Daoy (cell line): ENCODE data around the gene SHC3. TPM values are rescaled to one million over a fixed set of nuclear protein-coding genes. Genes with fewer than 3 reads are reported as not detected.
A peak's percentile ranks its signal among the peaks of the same experiment; 100 is the strongest.

Experiments used
- DNase-seq: peaks from one replicate; pipeline ENCODE4 v3.0.0-alpha.2; 2015; ENCODE audit warnings: low read depth
- total RNA-seq: library from RNA; depleted of rRNA; stranded (reverse); fragments of >200 nt; shearing (Covaris generic); gene quantifications from 2 replicates; pipeline ENCODE4 v1.2.3, GENCODE V29; 2014

The SHC3 gene
- total RNA-seq, 1 experiment from 2014 or later, result 2.3 TPM

DNA sequence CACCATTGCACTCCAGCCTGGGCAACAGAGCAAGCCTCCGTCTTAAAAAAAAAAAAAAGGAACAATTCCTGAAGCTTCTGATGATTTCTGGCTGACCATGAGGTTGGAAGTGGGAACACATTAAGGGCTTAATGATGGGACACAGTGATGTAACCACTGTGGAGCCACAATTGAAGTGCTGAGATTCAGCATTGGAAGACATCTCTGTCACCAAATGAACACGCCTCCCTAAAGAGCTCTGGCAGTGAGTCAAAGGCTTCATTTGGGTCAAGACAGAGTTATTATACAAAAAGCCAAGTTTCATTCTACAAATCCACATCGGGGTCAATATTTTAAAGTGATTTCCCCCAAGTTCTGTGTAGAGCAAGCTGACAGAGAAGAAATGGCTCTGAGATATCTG, 191.8 kb downstream of the SHC3 start:
- no peak for DNase-seq

GRCh38 chr9:88985616-88986015, 193.0 kb downstream of the SHC3 start:
- no peak for DNase-seq

DNA sequence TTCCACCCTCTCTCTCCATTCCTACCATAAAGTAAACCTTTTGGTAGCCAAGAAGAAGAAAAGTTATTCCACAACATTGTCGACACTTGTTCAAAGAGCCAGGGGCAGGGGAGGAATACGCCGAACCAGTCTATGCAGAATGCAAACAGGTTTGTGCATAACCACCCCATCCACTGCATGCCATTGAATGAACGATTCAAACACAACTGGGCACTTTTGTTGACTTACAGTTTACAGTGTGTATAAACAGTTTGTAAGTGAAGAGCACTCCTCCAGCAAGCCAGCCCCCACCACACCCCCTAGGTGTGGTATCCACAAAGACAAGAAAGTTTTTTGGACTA, 194.1 kb downstream of the SHC3 start:
- no peak for DNase-seq

GRCh38 chr9:88983865-88984542, 194.6 kb downstream of the SHC3 start:
- DNase-seq, result no peak

DNA sequence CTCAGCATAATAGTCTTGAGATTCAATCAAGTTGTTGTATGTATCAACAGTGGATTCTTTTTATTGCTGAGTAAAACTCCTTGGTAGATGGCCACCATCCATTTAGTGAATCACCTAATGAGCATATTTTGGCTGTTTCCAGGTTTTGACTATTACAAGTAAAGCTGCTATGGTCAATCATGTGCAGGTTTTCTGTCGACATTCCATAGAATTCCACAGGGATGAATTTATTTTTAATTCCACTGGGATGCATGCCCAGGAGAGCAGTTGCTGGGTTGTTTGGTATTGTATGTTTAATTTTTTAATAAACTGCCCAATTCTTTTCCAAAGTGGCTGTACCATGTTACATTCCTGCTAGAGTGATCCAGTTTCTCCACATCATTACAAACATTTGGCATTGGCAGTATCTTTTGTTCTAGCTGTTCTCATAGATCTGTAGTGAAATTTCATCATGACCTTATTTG, 197.8 kb downstream of the SHC3 start:
- DNase-seq, result no peak

DNA sequence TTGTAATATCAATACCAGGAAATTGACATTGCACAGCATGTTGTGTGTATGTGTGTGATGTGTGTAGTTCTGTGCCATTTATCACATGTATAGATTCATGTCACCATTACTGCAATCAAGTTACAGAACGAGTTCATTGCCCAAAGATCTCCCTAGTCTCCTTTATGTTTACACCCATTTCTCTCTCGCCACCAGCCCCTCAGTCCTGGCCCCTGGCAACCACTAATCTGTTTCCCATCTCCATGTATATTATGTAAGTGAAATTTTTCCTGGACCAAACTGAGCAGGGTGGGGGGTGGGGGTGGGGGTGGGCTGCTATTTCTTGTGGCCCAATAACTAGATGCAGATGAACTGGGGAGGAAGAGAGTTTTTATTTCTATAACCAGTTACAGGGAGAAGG, 198.8 kb downstream of the SHC3 start:
- DNase-seq, result no peak

DNA sequence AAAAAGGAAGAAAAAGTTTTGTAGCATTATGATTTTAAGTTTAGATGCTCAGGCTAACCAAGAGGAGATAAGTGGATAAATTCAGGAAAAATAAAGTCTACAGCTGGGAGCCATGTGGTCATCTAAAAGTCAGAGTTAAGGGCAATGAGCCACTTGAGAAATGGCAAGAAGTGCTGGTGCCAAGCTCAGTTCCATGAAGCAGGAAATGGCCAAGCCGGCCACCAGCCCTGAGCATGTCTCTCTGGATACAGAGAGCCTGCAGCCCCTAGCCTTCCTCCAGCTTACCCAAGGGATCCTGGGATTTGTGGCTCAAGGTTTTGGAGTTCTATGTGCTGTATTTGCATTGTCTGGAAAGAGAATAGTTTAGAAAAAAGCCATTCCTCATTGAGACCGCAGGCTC, 199.6 kb downstream of the SHC3 start:
- DNase-seq, result no peak

GRCh38 chr9:88978034-88978433, 200.6 kb downstream of the SHC3 start:
- peak; percentile 50 for DNase-seq

DNA sequence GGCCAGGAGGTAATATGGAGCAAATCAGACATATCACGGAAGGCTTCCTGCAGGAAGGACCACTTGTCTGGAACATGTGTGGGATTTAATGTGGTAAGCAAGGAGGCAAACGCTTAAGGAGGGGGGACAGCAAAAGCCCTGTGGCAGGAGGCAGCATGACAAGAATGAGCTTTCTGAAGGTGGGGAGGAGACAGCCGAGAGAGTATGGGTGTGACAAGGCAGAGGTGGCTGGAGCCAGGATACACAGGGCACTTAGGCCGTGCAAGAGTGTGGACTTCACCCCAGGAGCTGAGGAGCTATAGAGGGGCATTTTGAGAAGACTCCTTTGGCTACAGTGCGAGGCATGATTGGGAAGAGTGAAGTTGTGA, 201.7 kb downstream of the SHC3 start:
- no peak for DNase-seq

DNA sequence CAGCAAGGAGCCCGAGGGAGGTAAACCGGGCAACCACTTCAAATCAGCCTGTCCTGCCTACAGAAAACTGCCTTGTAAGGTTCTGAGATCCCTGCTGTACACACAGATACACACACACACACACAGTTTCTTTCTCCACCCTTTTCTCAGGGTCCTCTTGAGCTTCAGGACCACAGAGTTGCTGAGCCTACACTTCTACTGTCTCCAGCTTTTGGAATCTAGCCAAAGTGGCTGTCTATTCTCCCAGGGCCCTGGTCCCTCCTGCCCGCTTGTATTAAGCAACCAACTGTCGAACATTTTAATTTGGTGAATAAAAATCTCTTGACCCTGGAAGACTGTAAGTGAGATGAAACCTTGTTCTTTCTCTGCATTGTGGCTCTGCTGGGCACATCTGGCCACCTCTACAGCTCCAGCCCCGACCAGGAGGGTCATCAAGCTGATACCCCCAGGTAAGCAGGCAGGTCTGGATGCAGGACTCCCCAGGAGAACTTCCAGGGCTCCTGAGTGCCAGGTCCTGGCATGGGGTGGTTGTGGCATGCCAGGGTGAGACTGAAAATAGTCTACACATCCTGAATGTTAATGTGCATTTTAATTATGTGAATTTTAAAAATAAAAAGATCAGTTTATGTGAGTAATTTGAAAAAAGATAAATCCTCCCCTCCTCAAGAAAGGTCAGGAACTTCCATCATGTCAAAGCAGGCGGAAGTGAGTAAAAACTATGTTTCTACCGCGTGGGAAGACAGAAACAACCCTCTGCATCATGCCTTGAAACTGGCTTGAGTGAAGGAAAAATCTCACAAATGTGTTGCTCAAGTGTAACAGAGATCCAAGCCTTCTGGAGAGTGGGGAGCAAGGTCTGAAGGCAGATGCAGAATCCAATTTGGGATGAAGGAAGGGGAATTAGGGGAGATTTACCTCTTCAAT, 202.4 kb downstream of the SHC3 start:
- DNase-seq, result no peak

- DNase-seq, result no peak
Observed at GRCh38 chr9:88974641-88975040, 204.0 kb downstream of the SHC3 start.

GRCh38 chr9:88973281-88974045, 205.2 kb downstream of the SHC3 start:
- no peak for DNase-seq

DNA sequence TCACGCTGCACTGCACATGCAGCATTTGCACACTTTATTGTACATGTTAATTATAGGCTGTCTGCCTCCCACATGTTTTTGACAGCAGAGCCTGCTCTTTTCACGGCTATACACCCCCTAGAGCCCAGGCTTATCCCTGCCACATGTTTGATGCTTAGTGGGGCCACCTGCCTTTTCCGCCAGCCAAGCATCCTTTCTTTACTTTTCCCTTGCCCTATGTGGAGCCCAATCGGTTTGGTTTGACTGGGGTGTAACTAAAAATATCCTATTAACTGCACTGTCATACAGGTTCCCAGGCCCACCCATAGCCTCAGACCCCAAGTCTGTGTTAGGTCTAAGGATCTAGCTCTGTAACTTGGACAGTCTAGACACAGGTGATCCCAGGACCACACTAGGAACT, 206.2 kb downstream of the SHC3 start:
- no peak for DNase-seq

DNA sequence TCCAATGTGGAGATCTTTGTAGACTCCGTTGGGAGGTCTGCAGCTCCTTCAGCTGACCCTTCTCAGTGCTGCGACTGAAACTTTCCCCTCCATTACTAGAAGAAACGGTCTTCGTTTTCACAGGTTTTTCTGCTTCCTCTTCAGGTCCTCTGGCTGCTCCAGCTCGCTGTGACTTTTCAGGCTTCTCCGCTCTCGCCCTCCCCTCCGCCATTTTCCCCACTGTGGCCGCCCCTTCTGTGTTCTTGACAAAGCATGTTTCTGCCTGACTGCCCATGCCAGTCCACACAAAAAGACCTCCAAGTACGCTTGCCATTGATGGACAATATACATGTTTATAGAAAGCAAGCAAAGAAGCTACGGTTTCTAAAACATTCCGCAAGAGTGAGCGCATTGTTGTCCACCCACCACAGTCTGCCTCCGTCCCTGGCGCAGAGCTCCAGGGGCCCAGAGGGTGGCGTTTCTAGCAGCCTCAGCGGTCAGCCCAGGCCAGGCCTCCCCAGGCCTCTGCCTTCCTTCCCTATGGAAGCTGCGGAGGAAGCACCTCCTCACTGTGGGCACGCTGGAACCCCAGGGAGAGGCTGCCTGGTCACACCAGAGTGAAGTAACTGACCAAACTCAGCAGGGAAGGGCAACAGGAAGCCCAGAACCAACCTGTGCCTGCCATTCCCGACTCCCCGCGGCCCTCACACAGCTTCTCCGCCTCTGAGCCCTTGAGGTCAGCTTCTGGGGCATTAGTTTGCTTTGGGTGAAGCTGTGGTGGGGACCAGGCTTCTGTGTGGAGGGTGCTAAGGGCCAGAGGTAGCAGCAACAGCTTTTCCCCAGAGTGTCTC, 207.3 kb downstream of the SHC3 start:
- DNase-seq, result no peak

GRCh38 chr9:88969646-88970373, 208.8 kb downstream of the SHC3 start:
- no peak for DNase-seq

DNA sequence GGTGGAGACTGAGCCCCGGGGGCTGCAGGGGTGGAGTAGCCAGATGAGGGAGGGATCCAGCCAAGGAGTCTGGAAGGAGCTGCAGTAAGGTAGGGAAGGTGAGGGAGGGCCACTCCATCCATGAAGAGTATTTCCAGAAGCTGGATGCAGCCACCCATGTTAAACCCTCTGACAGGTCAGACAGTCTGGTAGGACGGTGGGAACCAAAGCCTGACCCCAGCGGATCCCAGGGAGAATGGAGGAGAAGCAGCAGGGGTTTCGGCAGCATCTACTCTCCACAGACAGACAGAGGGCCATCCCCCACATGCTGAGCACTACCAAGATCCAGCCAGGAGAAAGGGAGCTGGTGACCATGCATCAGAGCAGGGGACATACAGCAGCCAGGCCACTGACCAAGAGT, 209.8 kb downstream of the SHC3 start:
- no peak for DNase-seq

DNA sequence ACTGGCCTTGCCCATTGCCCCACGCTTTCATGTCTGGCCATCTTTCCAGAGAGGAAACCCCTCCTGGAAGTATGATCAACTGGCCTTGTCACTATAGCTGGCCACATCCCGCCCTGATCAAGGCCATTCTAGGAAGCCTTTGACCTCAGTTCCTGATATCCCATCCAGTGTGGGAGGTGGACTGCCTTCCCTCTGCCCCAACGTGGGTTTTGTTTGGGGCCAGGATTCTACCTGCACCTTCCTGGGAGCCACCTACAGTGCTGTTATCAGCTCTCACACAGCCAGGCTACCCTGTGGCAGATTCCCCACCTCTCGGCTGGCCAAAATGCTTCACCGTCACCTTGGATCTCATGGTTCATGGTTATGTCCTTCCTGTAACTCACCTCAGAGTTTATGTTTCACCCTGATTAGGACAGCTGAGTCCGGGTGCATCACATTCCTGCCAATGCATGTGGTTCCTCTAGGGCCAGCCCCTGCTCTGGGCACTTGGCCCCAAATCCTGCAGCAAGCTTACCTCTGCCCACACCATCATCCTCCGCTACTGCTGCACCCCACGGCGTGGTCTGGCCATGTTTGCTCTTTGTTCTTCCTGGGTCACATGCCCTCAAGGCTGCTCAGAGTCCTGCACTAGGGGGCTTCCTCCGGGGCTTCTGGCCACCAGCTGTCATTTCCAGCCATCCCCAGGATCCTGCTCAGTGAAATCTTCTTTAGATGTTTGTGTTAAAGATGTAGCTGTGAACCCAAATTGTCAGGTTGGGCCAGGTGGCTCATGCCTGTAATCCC, 211.5 kb downstream of the SHC3 start:
- DNase-seq, result no peak

GRCh38 chr9:88965473-88965872, 213.1 kb downstream of the SHC3 start:
- no peak for DNase-seq

DNA sequence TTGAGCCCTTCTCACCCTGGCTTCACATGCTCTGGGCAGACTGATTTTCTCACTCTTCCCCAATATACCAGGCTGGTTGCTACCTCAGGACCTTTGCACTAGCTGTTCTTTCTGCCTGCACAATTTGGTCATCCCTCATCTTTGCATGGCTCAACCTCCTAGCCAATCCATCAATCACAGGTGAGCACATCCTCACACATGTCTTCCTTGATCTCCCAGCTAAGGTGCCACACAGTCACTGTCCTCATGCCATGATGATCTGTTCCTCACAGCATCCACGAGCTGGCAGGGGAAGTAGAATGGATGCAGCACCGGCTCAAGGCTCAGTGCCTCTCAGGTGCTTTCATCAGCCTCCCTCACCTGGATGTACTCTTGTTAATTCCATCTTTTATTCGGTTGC, 218.0 kb downstream of the SHC3 start:
- no peak for DNase-seq
